Esophagus squamous epithelium (tissue), 5 donors: Measurements from ENCODE around the gene IFNGR1. TPM values are rescaled to one million over a fixed set of nuclear protein-coding genes. Genes with fewer than 3 reads are reported as not detected.
"Not testable (repeated sequence)": the region's sequence is repeated elsewhere in the genome, so short reads cannot be mapped to it uniquely, and the experiment has no call there.

ENCODE experiments used
- DNase-seq: peaks from one replicate; lab custom pipeline; 2025; lab: John Stamatoyannopoulos, UW
- H3K27ac ChIP-seq, 4 donors: fragments of 200-600 bp; sonication (generic); one replicate each; pipeline ENCODE4 v1.5.1; 2016 to 2019; ENCODE audit warnings: mild to moderate bottlenecking in 1 of 4
- H3K27me3 ChIP-seq, 4 donors: fragments of 200-600 bp; sonication (generic); 1 replicate in 3 of 4; 2 replicates in 1 of 4; pipeline versions ENCODE4 v1.5.1 to v1.6.0; 2017 to 2021; ENCODE audit warnings: antibody characterized with exemption in 1 of 4
- H3K36me3 ChIP-seq, 3 donors: fragments of 200-600 bp; sonication (generic); one replicate each; pipeline ENCODE4 v1.5.1; 2016 to 2019
- H3K4me1 ChIP-seq, 3 donors: fragments of 200-600 bp; sonication (generic); one replicate each; pipeline ENCODE4 v1.5.1; 2017 to 2019
- H3K4me3 ChIP-seq, 4 donors: fragments of 200-600 bp; sonication (generic); 1 replicate in 3 of 4; 2 replicates in 1 of 4; pipeline ENCODE4 v1.5.1; 2016 to 2019; ENCODE audit warnings: mild to moderate bottlenecking in 2 of 4, moderate library complexity in 1 of 4
- H3K9me3 ChIP-seq, 3 donors: fragments of 200-600 bp; sonication (generic); one replicate each; pipeline ENCODE4 v1.5.1; 2016 to 2019
- POLR2A ChIP-seq, 4 donors: fragments of 450-650 bp; IDR thresholded peaks; one replicate each; pipeline ENCODE4 v1.6.1; 2017; ENCODE audit warnings: antibody characterized with exemption in 4 of 4, mild to moderate bottlenecking in 4 of 4, moderate library complexity in 3 of 4
- WGBS, 2 donors: methylation state at CpG; one replicate each; pipeline ENCODE4 v1.1.5; 2018; 5-methylcytosine and 5-hydroxymethylcytosine counted together
- intact Hi-C: fragments of 100-400 bp; cut with DNase I; formaldehyde crosslinking; loops from one replicate; pipeline ENCODE4 v1.15.0; 2022
- total RNA-seq, 4 donors: library from RNA; depleted of rRNA; stranded (reverse); fragments of >200 nt; gene quantifications; one replicate each; pipeline ENCODE4 v1.1.0, GENCODE V29; 2016
- TF ChIP-seq, protein P1 (sequence below), 6 experiments: fragments of 450-650 bp in 4 of 6; fragments of 200-600 bp in 2 of 6; sonication (generic) in 2 of 6; IDR thresholded peaks; one replicate each; pipeline ENCODE4 v1.5.1; 2016 to 2019; ENCODE audit warnings: antibody characterized with exemption in 6 of 6, mild to moderate bottlenecking in 4 of 6, moderate library complexity in 4 of 6
- donor health status: DM: yes; HTN: yes; CAD: no.

Gene IFNGR1
- total RNA-seq, 4 donors from 2014 or later, result 33.8 to 96.8 (median 84.8) TPM

DNA sequence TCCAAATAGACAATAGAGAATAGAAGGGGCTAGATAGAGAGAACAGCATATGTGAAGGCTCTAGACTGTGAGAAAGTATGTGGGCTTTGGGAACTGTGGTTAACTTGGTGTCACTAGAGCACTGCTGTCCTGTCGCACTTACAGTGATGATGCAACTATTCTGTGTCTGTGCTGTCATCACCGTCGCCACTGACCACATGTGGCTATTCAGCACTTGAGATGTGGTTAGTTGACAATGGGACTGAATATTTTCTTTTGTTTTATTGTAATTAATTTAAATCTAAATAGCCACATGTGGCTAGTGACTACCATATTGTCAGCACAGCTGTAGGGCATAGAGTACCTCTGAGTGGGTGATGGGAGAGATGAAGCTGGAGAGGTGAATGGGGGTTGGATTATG is 39.0 kb upstream of the IFNGR1 start:
- H3K9me3 ChIP-seq, result peaks cover 0 to 17% (median 16%) of the 10 kb centered on the region in 3 donors
- no peaks in the 10 kb centered on the region for H3K36me3 ChIP-seq
- intact Hi-C loops, result no loop called here
- no peak overlapping the region for H3K4me3 ChIP-seq
- DNase-seq, result no peak
- H3K27ac ChIP-seq, result no peak overlapping the region
- H3K27me3 ChIP-seq, result no peaks in the 10 kb centered on the region
- WGBS, 2 donors, result 77 to 79% methylated on average over 3 of the region's 3 CpGs
- TF ChIP-seq POLR2A (IDR thresholded peaks at IDR 0.05), result no peak
- TF ChIP-seq, protein P1, sequence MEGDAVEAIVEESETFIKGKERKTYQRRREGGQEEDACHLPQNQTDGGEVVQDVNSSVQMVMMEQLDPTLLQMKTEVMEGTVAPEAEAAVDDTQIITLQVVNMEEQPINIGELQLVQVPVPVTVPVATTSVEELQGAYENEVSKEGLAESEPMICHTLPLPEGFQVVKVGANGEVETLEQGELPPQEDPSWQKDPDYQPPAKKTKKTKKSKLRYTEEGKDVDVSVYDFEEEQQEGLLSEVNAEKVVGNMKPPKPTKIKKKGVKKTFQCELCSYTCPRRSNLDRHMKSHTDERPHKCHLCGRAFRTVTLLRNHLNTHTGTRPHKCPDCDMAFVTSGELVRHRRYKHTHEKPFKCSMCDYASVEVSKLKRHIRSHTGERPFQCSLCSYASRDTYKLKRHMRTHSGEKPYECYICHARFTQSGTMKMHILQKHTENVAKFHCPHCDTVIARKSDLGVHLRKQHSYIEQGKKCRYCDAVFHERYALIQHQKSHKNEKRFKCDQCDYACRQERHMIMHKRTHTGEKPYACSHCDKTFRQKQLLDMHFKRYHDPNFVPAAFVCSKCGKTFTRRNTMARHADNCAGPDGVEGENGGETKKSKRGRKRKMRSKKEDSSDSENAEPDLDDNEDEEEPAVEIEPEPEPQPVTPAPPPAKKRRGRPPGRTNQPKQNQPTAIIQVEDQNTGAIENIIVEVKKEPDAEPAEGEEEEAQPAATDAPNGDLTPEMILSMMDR (IDR thresholded peaks at IDR 0.05), result no peak
- peaks cover 12 to 38% (median 21%) of the 10 kb centered on the region in 3 donors for H3K4me1 ChIP-seq

GRCh38 chr6:137256350-137257103 is 37.3 kb upstream of the IFNGR1 start:
- intact Hi-C loops, result no loop called here
- Histone ChIP-seq H3K4me3 (no peak overlapping the region), H3K36me3 (no peaks in the 10 kb centered on the region), H3K4me1 (peaks cover 11 to 21% (median 18%) of the 10 kb centered on the region in 3 donors), H3K27me3 (peaks cover 0 to 5% (median 0%) of the 10 kb centered on the region in 4 donors), H3K27ac (no peak overlapping the region), H3K9me3 (peaks cover 0 to 17% (median 16%) of the 10 kb centered on the region in 3 donors)
- 85 to 92% methylated on average over 1 of the region's 1 CpG for WGBS, 2 donors
- no peak for DNase-seq
- no peak for TF ChIP-seq POLR2A (IDR thresholded peaks at IDR 0.05)
- TF ChIP-seq, protein P1 (IDR thresholded peaks at IDR 0.05), result no peak

DNA sequence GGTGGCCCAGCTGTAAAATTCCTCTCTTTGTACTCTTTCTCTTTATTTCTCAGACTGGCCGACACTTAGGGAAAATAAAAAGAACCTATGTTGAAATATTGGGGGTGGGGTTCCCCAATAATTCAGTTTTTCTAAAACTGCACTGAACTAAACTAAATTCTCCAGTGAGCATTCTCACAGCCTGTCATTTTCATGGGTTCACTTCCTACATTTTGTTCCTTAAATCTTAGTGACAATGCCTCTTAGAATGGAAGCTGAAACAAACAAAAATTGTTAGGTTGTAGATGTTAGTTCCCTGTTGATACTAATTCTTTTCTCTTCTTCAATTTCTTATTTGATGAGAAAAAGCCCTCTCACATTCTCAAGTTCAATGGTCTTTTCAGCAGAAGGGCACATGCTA is 35.8 kb upstream of the IFNGR1 start:
- no peaks in the 10 kb centered on the region for H3K36me3 ChIP-seq
- intact Hi-C loops, result no loop called here
- peaks cover 0 to 8% (median 4%) of the 10 kb centered on the region in 3 donors for H3K4me1 ChIP-seq
- DNase-seq, result no peak
- no peak overlapping the region for H3K4me3 ChIP-seq
- TF ChIP-seq, protein P1 (IDR thresholded peaks at IDR 0.05), result no peak
- peaks cover 0 to 17% (median 16%) of the 10 kb centered on the region in 3 donors for H3K9me3 ChIP-seq
- H3K27me3 ChIP-seq, result peaks cover 0 to 5% (median 0%) of the 10 kb centered on the region in 4 donors
- WGBS, 2 donors, result 67 to 100% methylated on average over 1 of the region's 1 CpG
- no peak overlapping the region for H3K27ac ChIP-seq

- H3K27me3 ChIP-seq, H3K27ac ChIP-seq, H3K4me3 ChIP-seq, H3K4me1 ChIP-seq, DNase-seq, H3K36me3 ChIP-seq, intact Hi-C loops: not testable (repeated sequence)
- H3K9me3 ChIP-seq, result peaks cover 0 to 17% (median 16%) of the 10 kb centered on the region in 3 donors
- 64 to 88% methylated on average over 2 of the region's 2 CpGs for WGBS, 2 donors
Observed at GRCh38 chr6:137254430-137254829, 35.2 kb upstream of the IFNGR1 start.

GRCh38 chr6:137248702-137249101 is 29.5 kb upstream of the IFNGR1 start:
- H3K27me3 ChIP-seq, result peaks cover 0 to 5% (median 0%) of the 10 kb centered on the region in 4 donors
- WGBS, 2 donors, result 59 to 70% methylated on average over 4 of the region's 4 CpGs
- DNase-seq, result no peak
- peaks cover 0 to 3% (median 0%) of the 10 kb centered on the region in 3 donors for H3K4me1 ChIP-seq
- TF ChIP-seq, protein P1 (IDR thresholded peaks at IDR 0.05), result no peak
- TF ChIP-seq POLR2A (IDR thresholded peaks at IDR 0.05), result no peak
- intact Hi-C loops, result no loop called here
- H3K36me3 ChIP-seq, result no peaks in the 10 kb centered on the region
- no peak overlapping the region for H3K27ac ChIP-seq
- peaks cover 0 to 3% (median 2%) of the 10 kb centered on the region in 3 donors for H3K9me3 ChIP-seq
- no peak overlapping the region for H3K4me3 ChIP-seq
